Measurements from ENCODE around the gene DNAH5.
A peak's percentile ranks its signal among the peaks of the same experiment; 100 is the strongest.
"Not testable (repeated sequence)": the region's sequence is repeated elsewhere in the genome, so short reads cannot be mapped to it uniquely, and the experiment has no call there.

Gene DNAH5

GRCh38 chr5:13944560-13945199, at the start of gene DNAH5:
DNAH5 (minus strand) TSS chr5:13944688; CDS start chr5:13944438, 250 bp downstream.
- no peak for DNase-seq (ENCODE audit: low spot score)

GRCh38 chr5:13993926-13994325, 49.4 kb upstream of the DNAH5 start:
- DNase-seq (ENCODE audit: low spot score), result no peak

GRCh38 chr5:13992795-13993194, 48.3 kb upstream of the DNAH5 start:
- DNase-seq (ENCODE audit: low spot score), result no peak

- no peak for DNase-seq (ENCODE audit: low spot score)
Measured at GRCh38 chr5:13991365-13991764, 46.9 kb upstream of the DNAH5 start.

GRCh38 chr5:13990896-13991295, 46.4 kb upstream of the DNAH5 start:
- DNase-seq (ENCODE audit: low spot score), result no peak

- DNase-seq (ENCODE audit: low spot score), result no peak
Measured at GRCh38 chr5:13989832-13990231, 45.3 kb upstream of the DNAH5 start.

- peak; percentile 76 for DNase-seq (ENCODE audit: low spot score)
Measured at GRCh38 chr5:13987843-13988464, 43.5 kb upstream of the DNAH5 start.

- DNase-seq (ENCODE audit: low spot score), result no peak
Measured at GRCh38 chr5:13985731-13986418, 41.4 kb upstream of the DNAH5 start.

- DNase-seq (ENCODE audit: low spot score), result not testable (repeated sequence)
Measured at GRCh38 chr5:13984888-13985287, 40.4 kb upstream of the DNAH5 start.

- peak; percentile 54 for DNase-seq (ENCODE audit: low spot score)
Measured at GRCh38 chr5:13976867-13977830, 32.7 kb upstream of the DNAH5 start.

GRCh38 chr5:13976223-13976622, 31.7 kb upstream of the DNAH5 start:
- no peak for DNase-seq (ENCODE audit: low spot score)

- DNase-seq (ENCODE audit: low spot score), result peak; percentile 50
Measured at GRCh38 chr5:13975246-13975645, 30.8 kb upstream of the DNAH5 start.

GRCh38 chr5:13973724-13974123, 29.2 kb upstream of the DNAH5 start:
- DNase-seq (ENCODE audit: low spot score), result no peak

GRCh38 chr5:13972029-13972428, 27.5 kb upstream of the DNAH5 start:
- DNase-seq (ENCODE audit: low spot score), result no peak

GRCh38 chr5:13957032-13957645, 12.7 kb upstream of the DNAH5 start:
- peak; percentile 88 for DNase-seq (ENCODE audit: low spot score)

GRCh38 chr5:13956471-13956870, 12.0 kb upstream of the DNAH5 start:
- peak; percentile 5 for DNase-seq (ENCODE audit: low spot score)

GRCh38 chr5:13955896-13956295, 11.4 kb upstream of the DNAH5 start:
- DNase-seq (ENCODE audit: low spot score), result no peak

- peak; percentile 58 for DNase-seq (ENCODE audit: low spot score)
Measured at GRCh38 chr5:13946111-13946510, 1.6 kb upstream of the DNAH5 start.

GRCh38 chr5:13945271-13945670, 783 bp upstream of the DNAH5 start:
- DNase-seq (ENCODE audit: low spot score), result peak; percentile 10

- no peak for DNase-seq (ENCODE audit: low spot score)
Measured at GRCh38 chr5:13943676-13944075, 812 bp downstream of the DNAH5 start.

- DNase-seq (ENCODE audit: low spot score), result no peak
Measured at GRCh38 chr5:13941468-13941867, 3.0 kb downstream of the DNAH5 start.

GRCh38 chr5:13939638-13940037, 4.8 kb downstream of the DNAH5 start:
- DNase-seq (ENCODE audit: low spot score), result no peak
